Cardiac fibroblast (primary cell): Measurements from ENCODE around the gene MEDAG.

ENCODE experiments used
- DNase-seq, 2 donors: peaks; one replicate each; pipeline versions ENCODE4 v3.0.0 to v3.0.0-alpha.2; 2010; ENCODE audit warnings: low read depth in 2 of 2
- H3K4me3 ChIP-seq, 2 donors: replicated peaks in 1 of 2; 1 replicate in 1 of 2; 2 replicates in 1 of 2; pipeline ENCODE4 v1.5.1; 2011; ENCODE audit warnings: low read depth in 2 of 2, low read length in 2 of 2, mild to moderate bottlenecking in 2 of 2, moderate library complexity in 1 of 2
- TF ChIP-seq, protein P1 (sequence below): IDR thresholded peaks from one replicate; pipeline ENCODE4 v1.5.1; 2011; ENCODE audit warnings: low read depth, mild to moderate bottlenecking, low read length, inconsistent platforms

Gene MEDAG

DNA sequence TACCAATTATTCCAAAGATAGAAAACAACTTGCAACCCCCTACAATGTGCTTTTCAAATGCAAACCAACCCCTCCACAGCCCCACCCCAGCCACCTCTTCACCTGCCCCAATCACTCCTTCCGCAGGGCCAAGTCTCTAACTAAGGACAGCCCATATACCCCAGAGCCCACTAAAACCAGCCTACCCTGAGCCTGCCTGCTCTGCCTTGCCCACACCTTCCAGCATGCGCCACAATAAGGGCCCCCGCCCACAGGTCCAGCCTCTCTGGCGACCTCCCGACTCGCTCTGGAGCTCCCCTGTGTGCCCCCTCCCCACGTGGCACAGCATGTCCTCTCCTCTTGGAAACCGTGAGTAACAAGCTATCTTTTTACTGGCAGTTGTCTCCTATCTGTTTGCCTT lies 42.8 kb upstream of the MEDAG start:
- TF ChIP-seq, protein P1, sequence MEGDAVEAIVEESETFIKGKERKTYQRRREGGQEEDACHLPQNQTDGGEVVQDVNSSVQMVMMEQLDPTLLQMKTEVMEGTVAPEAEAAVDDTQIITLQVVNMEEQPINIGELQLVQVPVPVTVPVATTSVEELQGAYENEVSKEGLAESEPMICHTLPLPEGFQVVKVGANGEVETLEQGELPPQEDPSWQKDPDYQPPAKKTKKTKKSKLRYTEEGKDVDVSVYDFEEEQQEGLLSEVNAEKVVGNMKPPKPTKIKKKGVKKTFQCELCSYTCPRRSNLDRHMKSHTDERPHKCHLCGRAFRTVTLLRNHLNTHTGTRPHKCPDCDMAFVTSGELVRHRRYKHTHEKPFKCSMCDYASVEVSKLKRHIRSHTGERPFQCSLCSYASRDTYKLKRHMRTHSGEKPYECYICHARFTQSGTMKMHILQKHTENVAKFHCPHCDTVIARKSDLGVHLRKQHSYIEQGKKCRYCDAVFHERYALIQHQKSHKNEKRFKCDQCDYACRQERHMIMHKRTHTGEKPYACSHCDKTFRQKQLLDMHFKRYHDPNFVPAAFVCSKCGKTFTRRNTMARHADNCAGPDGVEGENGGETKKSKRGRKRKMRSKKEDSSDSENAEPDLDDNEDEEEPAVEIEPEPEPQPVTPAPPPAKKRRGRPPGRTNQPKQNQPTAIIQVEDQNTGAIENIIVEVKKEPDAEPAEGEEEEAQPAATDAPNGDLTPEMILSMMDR: no peak
- DNase-seq: no peak
- H3K4me3 ChIP-seq: no peak overlapping the region

DNA sequence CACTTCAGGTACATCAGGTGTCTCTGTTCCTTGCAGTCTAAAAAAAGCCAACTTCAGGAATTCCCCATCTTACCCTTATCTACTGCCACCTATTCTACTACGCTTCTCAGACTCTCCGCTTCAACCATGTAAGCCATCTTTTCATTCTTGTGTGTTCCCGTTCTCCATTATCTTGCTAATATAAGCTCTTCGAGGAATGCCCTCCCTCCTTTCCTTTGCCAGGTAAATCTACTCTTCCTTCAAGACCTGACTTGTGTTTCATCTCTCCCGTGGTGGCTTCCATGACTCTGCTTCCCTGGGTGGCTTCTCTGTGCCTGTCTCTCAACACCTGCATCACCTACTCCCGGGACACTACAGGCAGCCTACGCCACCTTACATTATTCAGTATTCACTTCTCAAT lies 42.3 kb upstream of the MEDAG start:
- TF ChIP-seq, protein P1: no peak
- DNase-seq: no peak
- H3K4me3 ChIP-seq: no peak overlapping the region

DNA sequence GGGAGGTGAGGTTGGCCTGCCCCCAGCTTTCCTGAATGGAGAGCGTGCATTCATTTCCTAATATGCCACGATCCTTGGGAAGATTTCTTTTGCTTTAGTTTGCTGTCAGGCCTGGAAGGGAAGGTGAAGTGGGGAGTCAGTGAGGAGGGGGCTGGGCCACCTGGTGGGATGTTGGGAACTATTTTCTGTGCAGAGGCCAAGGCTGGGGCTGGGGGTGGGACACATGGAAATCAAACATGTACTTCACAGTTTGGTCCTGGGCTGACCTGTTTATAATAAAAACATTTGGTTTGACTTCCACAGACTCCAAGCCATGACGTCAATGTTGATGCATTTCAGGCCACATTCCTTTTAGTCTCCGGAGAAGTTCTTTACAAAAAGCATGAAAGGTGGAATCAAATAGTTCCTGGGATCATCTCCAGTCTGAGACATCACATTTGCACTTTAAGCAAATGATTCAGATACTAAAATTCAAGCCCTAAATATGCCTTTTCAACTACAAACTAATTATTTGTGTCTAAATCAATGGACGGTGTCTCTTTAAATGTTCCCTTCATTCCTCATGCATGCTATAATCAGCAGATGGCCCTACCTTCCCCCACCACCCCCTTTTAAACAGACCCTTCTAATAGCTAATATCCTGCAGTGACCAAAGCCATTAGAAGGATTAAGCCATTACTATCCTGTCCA lies 41.5 kb upstream of the MEDAG start:
- peak; percentile 91 to 95 for DNase-seq
- no peak overlapping the region for H3K4me3 ChIP-seq
- TF ChIP-seq, protein P1: no peak

DNA sequence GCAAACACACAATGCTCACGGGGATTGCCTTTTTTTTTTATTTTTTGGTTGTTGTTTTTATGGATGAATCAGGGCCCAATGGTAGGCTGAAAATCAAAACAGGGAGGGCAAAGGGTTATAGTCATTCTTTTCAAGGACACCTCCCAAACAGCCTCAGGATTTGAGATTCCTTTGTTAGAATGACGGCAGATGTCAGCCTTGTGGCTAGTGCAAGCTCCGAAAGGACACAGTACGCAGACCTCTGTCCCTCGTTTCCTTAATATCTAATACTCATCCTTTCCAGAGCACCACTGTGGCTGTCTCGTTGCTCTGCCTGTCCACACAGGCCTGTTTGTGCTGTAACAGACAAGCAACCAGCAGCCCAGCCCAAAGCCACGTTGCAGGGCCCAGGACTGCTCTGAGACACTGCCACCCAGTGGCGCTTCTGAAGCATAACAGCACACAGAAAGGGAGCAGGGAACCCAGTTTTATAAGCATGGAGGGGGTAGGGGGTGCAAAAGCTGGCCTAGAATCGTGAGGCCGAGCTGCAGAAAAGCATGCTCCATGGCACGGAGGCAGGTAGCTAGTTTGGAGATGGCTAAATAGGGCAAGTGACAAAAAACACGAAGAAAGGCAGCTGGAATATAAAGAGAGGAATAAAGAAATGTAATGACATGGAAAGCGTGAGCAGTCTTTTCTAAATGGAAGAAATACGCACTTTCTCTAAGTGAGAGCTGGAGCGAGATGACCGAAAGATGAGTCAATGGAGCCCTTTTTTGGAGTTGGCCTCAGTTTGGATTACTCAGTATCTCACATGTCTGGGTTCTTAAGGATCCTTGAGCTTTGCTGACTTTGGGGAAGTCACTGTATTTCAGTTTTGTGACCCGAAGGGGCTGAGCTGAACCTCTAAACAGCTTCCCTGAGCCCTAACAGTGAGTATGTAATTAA lies 40.7 kb upstream of the MEDAG start:
- TF ChIP-seq, protein P1: peak; percentile 88
- peak; percentile 95 to 96 for DNase-seq
- H3K4me3 ChIP-seq: peak overlapping the region in 1 of 2 donors; percentile 21

DNA sequence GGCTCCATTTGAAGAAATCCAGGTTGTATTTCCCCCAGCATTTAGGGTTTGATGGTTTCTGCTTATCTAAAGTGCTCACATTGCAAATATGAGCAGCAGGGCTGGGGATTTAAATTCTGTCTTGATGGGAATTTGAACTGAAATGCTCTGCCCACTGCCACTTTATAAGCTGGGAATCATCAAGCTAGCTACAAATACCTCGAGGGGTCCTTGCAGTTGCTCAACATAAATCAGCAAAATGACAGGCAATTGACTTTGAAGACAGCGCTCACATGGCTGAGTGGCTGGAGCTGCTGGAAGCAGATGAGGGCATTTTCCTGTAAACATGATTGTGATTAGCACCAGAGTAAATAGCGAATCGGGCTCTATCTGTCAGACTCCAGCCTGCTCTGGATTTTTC lies 39.4 kb upstream of the MEDAG start:
- no peak for DNase-seq
- H3K4me3 ChIP-seq: no peak overlapping the region
- TF ChIP-seq, protein P1: no peak

DNA sequence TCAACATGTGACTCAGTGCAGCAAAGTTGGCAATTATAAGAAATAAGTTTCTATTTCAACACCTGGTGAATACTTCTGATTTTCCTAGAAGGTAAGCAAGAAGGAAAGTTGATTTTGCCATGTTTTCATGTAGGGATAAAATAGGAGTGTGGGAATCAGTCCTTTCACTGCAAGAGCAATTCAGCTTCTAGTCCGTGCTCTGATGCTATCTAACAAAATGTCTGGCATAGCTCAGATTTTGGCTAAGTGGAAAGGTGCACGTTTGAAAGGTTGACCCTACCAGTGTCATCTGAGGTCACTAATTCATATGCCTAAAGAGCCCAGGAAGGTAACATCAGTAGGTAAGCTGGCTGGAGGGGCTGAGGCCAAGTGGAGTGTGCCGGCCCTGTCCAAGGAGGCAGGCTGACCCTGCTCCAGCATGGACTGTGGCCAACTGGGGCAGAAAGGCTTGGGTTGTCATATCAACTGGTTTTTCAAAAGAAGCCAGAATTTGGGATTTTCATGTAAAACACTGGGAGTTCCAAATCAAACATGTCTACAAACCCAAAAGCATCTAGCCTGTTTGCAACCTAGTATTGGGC lies 38.9 kb upstream of the MEDAG start:
- no peak for DNase-seq
- no peak overlapping the region for H3K4me3 ChIP-seq
- TF ChIP-seq, protein P1: no peak
